ENCODE measurements around the gene FOXP2.

The FOXP2 gene

GRCh38 chr7:114740941-114741340 is 326.3 kb downstream of the FOXP2 start:
- DNase-seq = no peak

- DNase-seq = no peak
Observed at GRCh38 chr7:114741911-114742310, 327.3 kb downstream of the FOXP2 start.
